ENCODE results near the gene SCN5A.

GRCh38 chr3:38649500-38650247 lies at the start of gene SCN5A:
- no peak for TF ChIP-seq POLR2AphosphoS5 (IDR thresholded peaks at IDR 0.05)
- no peak for TF ChIP-seq POLR2A (IDR thresholded peaks at IDR 0.05)
